SK-N-SH (cell line): ENCODE results near the gene NFKB1. TPM values are rescaled to one million over a fixed set of nuclear protein-coding genes. Genes with fewer than 3 reads are reported as not detected.

ENCODE experiments used
- CTCF ChIA-PET: fragments of 300-600, 350-600 bp; formaldehyde crosslinking; extraction: SDS; loops from one replicate; lab custom pipeline; 2021; lab: Yijun Ruan, JAX
- POLR2A ChIA-PET: fragments of 350-600 bp; sonication (Branson Sonifier 250); formaldehyde crosslinking; extraction: SDS; loops from one replicate; lab custom pipeline; 2020; ENCODE audit warnings: antibody characterized with exemption, inconsistent platforms; lab: Yijun Ruan, JAX
- DNase-seq: peaks from one replicate; pipeline ENCODE4 v3.0.0; 2012
- H2AFZ ChIP-seq: fragments of 200-600 bp; sonication (generic); 2 replicates; pipeline ENCODE4 v1.8.1; 2016; ENCODE audit warnings: antibody characterized with exemption, mild to moderate bottlenecking, low read depth
- H3F3A ChIP-seq: fragments of 200-600 bp; sonication (generic); replicated peaks from 2 replicates; pipeline ENCODE3; 2016; ENCODE audit warnings: antibody characterized with exemption, mild to moderate bottlenecking; ENCODE audit not compliant: insufficient read depth
- H3K27ac ChIP-seq, 2 experiments: fragments of 200-500 bp in 1 of 2; fragments of 200-600 bp in 1 of 2; sonication (Bioruptor generic) in 1 of 2; sonication (generic), shearing (Covaris generic) in 1 of 2; 2 replicates each; pipeline versions ENCODE4 v1.5.1 to v1.6.1; 2014 to 2016; ENCODE audit warnings: low read depth in 2 of 2, inconsistent platforms in 1 of 2, low read length in 1 of 2, mild to moderate bottlenecking in 1 of 2, mixed read lengths in 1 of 2
- H3K27me3 ChIP-seq: fragments of 200-600 bp; sonication (generic), shearing (Covaris generic); 2 replicates; pipeline ENCODE4 v1.6.1; 2016; ENCODE audit warnings: mixed run types; ENCODE audit not compliant: insufficient read depth
- H3K36me3 ChIP-seq, 2 experiments: fragments of 200-500 bp in 1 of 2; fragments of 200-600 bp in 1 of 2; sonication (Bioruptor generic) in 1 of 2; sonication (generic) in 1 of 2; replicated peaks in 1 of 2; 2 replicates each; pipeline versions ENCODE3 to v1.5.1; 2014 to 2016; ENCODE audit warnings: low read length in 1 of 2, mild to moderate bottlenecking in 1 of 2; ENCODE audit not compliant: insufficient read depth in 2 of 2, control insufficient read depth in 1 of 2
- H3K4me1 ChIP-seq, 2 experiments: fragments of 200-500 bp in 1 of 2; fragments of 200-600 bp in 1 of 2; sonication (Bioruptor generic) in 1 of 2; sonication (generic), shearing (Covaris generic) in 1 of 2; 2 replicates each; pipeline versions ENCODE4 v1.5.1 to v1.6.1; 2014 to 2016; ENCODE audit warnings: low read depth in 1 of 2, low read length in 1 of 2, mixed run types in 1 of 2; ENCODE audit not compliant: insufficient read depth in 2 of 2, control insufficient read depth in 1 of 2
- H3K4me2 ChIP-seq: fragments of 200-600 bp; sonication (generic), shearing (Covaris generic); 2 replicates; pipeline ENCODE4 v1.6.1; 2017; ENCODE audit warnings: mixed run types
- H3K4me3 ChIP-seq, 2 experiments: fragments of 200-500 bp in 1 of 2; fragments of 200-600 bp in 1 of 2; sonication (Bioruptor generic) in 1 of 2; sonication (generic), shearing (Covaris generic) in 1 of 2; 2 replicates each; pipeline versions ENCODE4 v1.5.1 to v1.8.1; 2014 to 2016; ENCODE audit warnings: low read depth in 2 of 2, inconsistent platforms in 1 of 2, low read length in 1 of 2, mild to moderate bottlenecking in 1 of 2, mixed read lengths in 1 of 2, moderate library complexity in 1 of 2
- H3K79me2 ChIP-seq: fragments of 200-600 bp; sonication (generic); 2 replicates; pipeline ENCODE4 v1.8.1; 2017; ENCODE audit warnings: mild to moderate bottlenecking; ENCODE audit not compliant: insufficient read depth
- H3K9ac ChIP-seq: fragments of 200-600 bp; sonication (generic); 2 replicates; pipeline ENCODE4 v1.6.1; 2017; ENCODE audit warnings: mixed run types
- H3K9me2 ChIP-seq: fragments of 200-600 bp; sonication (generic); 2 replicates; pipeline ENCODE4 v1.6.1; 2017; ENCODE audit warnings: mixed run types
- H3K9me3 ChIP-seq: fragments of 200-600 bp; sonication (generic); 2 replicates; pipeline ENCODE4 v1.6.1; 2017; ENCODE audit warnings: mixed run types, mild to moderate bottlenecking, moderate library complexity
- H4K20me1 ChIP-seq: fragments of 200-600 bp; sonication (generic); 2 replicates; pipeline ENCODE4 v1.6.1; 2017; ENCODE audit warnings: mild to moderate bottlenecking, mixed run types; ENCODE audit not compliant: insufficient read depth
- CHD2 ChIP-seq: fragments of 150-350 bp; IDR thresholded peaks from 2 replicates; pipeline ENCODE4 v1.6.1; 2018; ENCODE audit warnings: low read length; ENCODE audit not compliant: partially characterized antibody
- EP300 ChIP-seq, 2 experiments: IDR thresholded peaks; 2 replicates each; pipeline versions ENCODE4 v1.4.0 to v1.6.1; 2012; ENCODE audit warnings: borderline replicate concordance in 1 of 2, low read depth in 1 of 2, low read length in 1 of 2
- FOXJ3 ChIP-seq: sonication (generic); formaldehyde crosslinking; IDR thresholded peaks from 2 replicates; pipeline ENCODE4 v1.5.1; 2020; ENCODE audit warnings: mild to moderate bottlenecking, missing genetic modification reagents
- FOXM1 ChIP-seq: IDR thresholded peaks from 2 replicates; pipeline ENCODE4 v1.4.0; 2012; ENCODE audit warnings: low read depth, mild to moderate bottlenecking
- GABPA ChIP-seq: IDR thresholded peaks from 2 replicates; pipeline ENCODE4 v1.4.0; 2012; ENCODE audit warnings: low read depth, mild to moderate bottlenecking
- GATA2 ChIP-seq: sonication (generic); formaldehyde crosslinking; IDR thresholded peaks from 2 replicates; pipeline ENCODE4 v1.5.0; 2020; ENCODE audit warnings: mild to moderate bottlenecking, missing genetic modification reagents
- JUND ChIP-seq: IDR thresholded peaks from 2 replicates; pipeline ENCODE4 v1.4.0; 2012
- MEF2A ChIP-seq: IDR thresholded peaks from 2 replicates; pipeline ENCODE4 v1.4.0; 2012; ENCODE audit warnings: low read depth, borderline replicate concordance
- MXI1 ChIP-seq: IDR thresholded peaks from 2 replicates; pipeline ENCODE4 v1.6.1; 2012; ENCODE audit warnings: mild to moderate bottlenecking, low read depth, low read length, improper control_type of control experiment
- NFIC ChIP-seq: IDR thresholded peaks from 2 replicates; pipeline ENCODE4 v1.4.0; 2012; ENCODE audit warnings: borderline replicate concordance
- POLR2AphosphoS5 ChIP-seq: IDR thresholded peaks from 2 replicates; pipeline ENCODE4 v1.6.1; 2012; ENCODE audit warnings: low read depth, low read length
- RFX5 ChIP-seq: IDR thresholded peaks from 2 replicates; pipeline ENCODE4 v1.6.1; 2012; ENCODE audit warnings: mild to moderate bottlenecking, improper control_type of control experiment, low read length
- TAF1 ChIP-seq: IDR thresholded peaks from 2 replicates; pipeline ENCODE4 v1.6.1; 2012; ENCODE audit warnings: low read depth, mild to moderate bottlenecking, low read length, moderate library complexity, borderline replicate concordance
- TEAD4 ChIP-seq: IDR thresholded peaks from 2 replicates; pipeline ENCODE4 v1.4.0; 2012; ENCODE audit warnings: mild to moderate bottlenecking, borderline replicate concordance; ENCODE audit not compliant: insufficient read depth
- YY1 ChIP-seq: IDR thresholded peaks from 2 replicates; pipeline ENCODE4 v1.4.0; 2012; ENCODE audit warnings: low read depth, mild to moderate bottlenecking
- whole genome bisulfite sequencing: methylation state at CpG from one replicate; pipeline ENCODE4 v1.1.6; 2017; ENCODE audit warnings: low lambda C conversion rate; 5-methylcytosine and 5-hydroxymethylcytosine counted together
- polyA plus RNA-seq, 3 experiments: library from polyadenylated mRNA; depleted of rRNA; stranded (reverse); fragments of >200 nt; gene quantifications; 2 replicates each; pipeline ENCODE4 v1.2.3, GENCODE V29; 2012
- TF ChIP-seq, protein P1 (sequence below): IDR thresholded peaks from 2 replicates; pipeline ENCODE4 v1.6.1; 2012; ENCODE audit warnings: mild to moderate bottlenecking, low read depth, low read length, moderate library complexity
- TF ChIP-seq, protein P2 (sequence below): fragments of 150-350 bp; IDR thresholded peaks from 2 replicates; pipeline ENCODE4 v1.6.1; 2017; ENCODE audit warnings: antibody characterized with exemption, low read length, low read depth, borderline replicate concordance

NFKB1 gene
- polyA plus RNA-seq, 1 of the 3 experiments (the other 2 are of a cell fraction), result 14.1 TPM

DNA sequence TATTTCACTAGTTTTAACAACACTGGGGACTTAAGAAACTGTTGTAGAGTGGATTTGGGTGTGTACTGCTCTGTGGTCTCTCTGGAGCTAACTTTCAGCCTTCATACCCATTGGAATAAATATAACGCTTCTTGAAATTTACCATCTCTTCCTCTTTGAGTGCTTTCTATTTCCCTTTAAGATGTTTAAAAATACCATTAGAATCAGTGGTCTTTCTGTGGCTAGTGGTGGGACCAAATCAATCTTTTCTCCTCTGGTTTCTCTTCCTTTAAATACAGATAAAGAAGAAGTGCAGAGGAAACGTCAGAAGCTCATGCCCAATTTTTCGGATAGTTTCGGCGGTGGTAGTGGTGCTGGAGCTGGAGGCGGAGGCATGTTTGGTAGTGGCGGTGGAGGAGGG lies 92.0 kb downstream of the NFKB1 start:
- no peak overlapping the region for H3K27ac ChIP-seq
- 95% methylated on average over 7 of the region's 7 CpGs for WGBS
- no peaks in the 10 kb centered on the region for H3K9me3 ChIP-seq
- no peak overlapping the region for H3K4me3 ChIP-seq
- H3K79me2 ChIP-seq, result no peaks in the 10 kb centered on the region
- H3F3A ChIP-seq, result no peaks in the 10 kb centered on the region
- peaks cover 41 to 63% of the 10 kb centered on the region in 2 experiments for H3K36me3 ChIP-seq
- no peaks in the 10 kb centered on the region for H3K4me1 ChIP-seq
- no peak overlapping the region for H3K9ac ChIP-seq
- H3K27me3 ChIP-seq, result no peaks in the 10 kb centered on the region
- TF ChIP-seq TEAD4, result no peak
- no peak for TF ChIP-seq GATA2 (CRISPR knock-in tag)
- no peak for TF ChIP-seq RFX5
- H2AFZ ChIP-seq, result no peak overlapping the region
- H3K9me2 ChIP-seq, result no peaks in the 10 kb centered on the region
- CTCF ChIA-PET, result no interaction called here
- no peak overlapping the region for H3K4me2 ChIP-seq
- POLR2A ChIA-PET, result interaction anchor here (0.6 kb wide), 1 partner anchor 484 kb away, joined by 3 read pairs; the partner anchor contains the start of gene SLC9B2
- H4K20me1 ChIP-seq, result no peaks in the 10 kb centered on the region
- no peak for DNase-seq

DNA sequence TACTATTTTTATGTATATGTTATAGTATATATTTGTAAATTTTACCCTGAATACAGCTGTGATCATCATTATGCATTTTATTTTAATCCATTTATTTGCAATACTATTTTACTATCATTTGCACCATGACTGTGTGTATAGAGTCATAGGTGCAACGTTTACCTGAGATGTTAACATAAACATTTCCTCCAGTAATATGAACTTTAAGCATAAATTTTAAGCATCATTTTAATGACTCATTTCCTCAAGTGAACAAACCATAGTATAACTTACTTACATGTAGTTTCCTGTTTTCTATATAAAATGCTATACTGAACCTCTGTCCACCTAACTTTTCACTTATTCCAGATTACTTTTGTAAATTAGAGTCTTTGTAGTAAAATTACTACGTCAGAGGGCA lies 92.8 kb downstream of the NFKB1 start:
- H3F3A ChIP-seq, result no peaks in the 10 kb centered on the region
- POLR2A ChIA-PET, result interaction anchor here (0.6 kb wide), 1 partner anchor 483 kb away, joined by 3 read pairs; the partner anchor contains the start of gene SLC9B2
- H3K9me3 ChIP-seq, result no peaks in the 10 kb centered on the region
- H3K4me2 ChIP-seq, result no peak overlapping the region
- no peak overlapping the region for H3K4me3 ChIP-seq
- H3K27ac ChIP-seq, result no peak overlapping the region
- H3K4me1 ChIP-seq, result no peaks in the 10 kb centered on the region
- H3K27me3 ChIP-seq, result no peaks in the 10 kb centered on the region
- WGBS, result 65% methylated on average over 2 of the region's 2 CpGs
- H3K9ac ChIP-seq, result no peak overlapping the region
- no peak overlapping the region for H2AFZ ChIP-seq
- CTCF ChIA-PET, result no interaction called here
- no peaks in the 10 kb centered on the region for H3K9me2 ChIP-seq
- no peaks in the 10 kb centered on the region for H3K79me2 ChIP-seq
- TF ChIP-seq MEF2A (no peak), TEAD4 (no peak), FOXJ3 (CRISPR knock-in tag) (no peak)
- H4K20me1 ChIP-seq, result no peaks in the 10 kb centered on the region
- H3K36me3 ChIP-seq, result peaks cover 47 to 64% of the 10 kb centered on the region in 2 experiments
- no peak for DNase-seq

DNA sequence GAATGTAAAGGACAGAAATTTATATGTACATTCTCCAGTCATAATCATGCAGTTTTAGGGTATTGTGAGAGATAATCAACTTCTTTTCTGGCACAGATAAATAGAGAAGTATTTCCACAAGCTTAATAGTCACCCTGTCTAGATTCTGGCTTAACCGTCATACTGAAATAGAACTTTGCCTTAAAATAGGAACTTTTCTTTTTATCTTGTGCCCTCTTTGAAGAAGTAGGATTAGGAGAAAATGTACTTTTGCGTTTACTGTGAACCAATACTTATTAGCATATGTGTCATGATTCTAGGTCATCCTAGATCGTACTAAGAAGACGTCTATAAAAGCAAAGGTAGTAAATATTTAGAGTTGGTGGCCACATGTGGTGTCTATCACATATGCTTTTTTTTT lies 95.4 kb downstream of the NFKB1 start:
- Histone ChIP-seq H3K9me2 (no peaks in the 10 kb centered on the region), H2AFZ (no peak overlapping the region), H3K27ac (no peak overlapping the region), H3F3A (no peaks in the 10 kb centered on the region), H3K9me3 (no peaks in the 10 kb centered on the region), H3K4me3 (no peak overlapping the region), H3K4me2 (no peak overlapping the region), H3K79me2 (no peaks in the 10 kb centered on the region), H3K4me1 (no peaks in the 10 kb centered on the region), H3K27me3 (no peaks in the 10 kb centered on the region), H3K9ac (no peak overlapping the region), H4K20me1 (no peaks in the 10 kb centered on the region), H3K36me3 (peaks cover 52 to 62% of the 10 kb centered on the region in 2 experiments)
- DNase-seq, result no peak
- CTCF ChIA-PET, result no interaction called here
- POLR2A ChIA-PET, result no interaction called here
- TF ChIP-seq CHD2 (no peak), MEF2A (no peak), FOXM1 (no peak), POLR2AphosphoS5 (no peak), TAF1 (no peak), GABPA (no peak), EP300 (IDR thresholded peaks at IDR 0.05; ENCODE audit: borderline replicate concordance in 1 of 2, low read depth in 1 of 2, low read length in 1 of 2) (no peak), NFIC (no peak), FOXJ3 (CRISPR knock-in tag) (no peak), MXI1 (no peak), JUND (no peak), YY1 (no peak)
- TF ChIP-seq, protein P1, sequence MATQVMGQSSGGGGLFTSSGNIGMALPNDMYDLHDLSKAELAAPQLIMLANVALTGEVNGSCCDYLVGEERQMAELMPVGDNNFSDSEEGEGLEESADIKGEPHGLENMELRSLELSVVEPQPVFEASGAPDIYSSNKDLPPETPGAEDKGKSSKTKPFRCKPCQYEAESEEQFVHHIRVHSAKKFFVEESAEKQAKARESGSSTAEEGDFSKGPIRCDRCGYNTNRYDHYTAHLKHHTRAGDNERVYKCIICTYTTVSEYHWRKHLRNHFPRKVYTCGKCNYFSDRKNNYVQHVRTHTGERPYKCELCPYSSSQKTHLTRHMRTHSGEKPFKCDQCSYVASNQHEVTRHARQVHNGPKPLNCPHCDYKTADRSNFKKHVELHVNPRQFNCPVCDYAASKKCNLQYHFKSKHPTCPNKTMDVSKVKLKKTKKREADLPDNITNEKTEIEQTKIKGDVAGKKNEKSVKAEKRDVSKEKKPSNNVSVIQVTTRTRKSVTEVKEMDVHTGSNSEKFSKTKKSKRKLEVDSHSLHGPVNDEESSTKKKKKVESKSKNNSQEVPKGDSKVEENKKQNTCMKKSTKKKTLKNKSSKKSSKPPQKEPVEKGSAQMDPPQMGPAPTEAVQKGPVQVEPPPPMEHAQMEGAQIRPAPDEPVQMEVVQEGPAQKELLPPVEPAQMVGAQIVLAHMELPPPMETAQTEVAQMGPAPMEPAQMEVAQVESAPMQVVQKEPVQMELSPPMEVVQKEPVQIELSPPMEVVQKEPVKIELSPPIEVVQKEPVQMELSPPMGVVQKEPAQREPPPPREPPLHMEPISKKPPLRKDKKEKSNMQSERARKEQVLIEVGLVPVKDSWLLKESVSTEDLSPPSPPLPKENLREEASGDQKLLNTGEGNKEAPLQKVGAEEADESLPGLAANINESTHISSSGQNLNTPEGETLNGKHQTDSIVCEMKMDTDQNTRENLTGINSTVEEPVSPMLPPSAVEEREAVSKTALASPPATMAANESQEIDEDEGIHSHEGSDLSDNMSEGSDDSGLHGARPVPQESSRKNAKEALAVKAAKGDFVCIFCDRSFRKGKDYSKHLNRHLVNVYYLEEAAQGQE, result no peak
- TF ChIP-seq, protein P2, sequence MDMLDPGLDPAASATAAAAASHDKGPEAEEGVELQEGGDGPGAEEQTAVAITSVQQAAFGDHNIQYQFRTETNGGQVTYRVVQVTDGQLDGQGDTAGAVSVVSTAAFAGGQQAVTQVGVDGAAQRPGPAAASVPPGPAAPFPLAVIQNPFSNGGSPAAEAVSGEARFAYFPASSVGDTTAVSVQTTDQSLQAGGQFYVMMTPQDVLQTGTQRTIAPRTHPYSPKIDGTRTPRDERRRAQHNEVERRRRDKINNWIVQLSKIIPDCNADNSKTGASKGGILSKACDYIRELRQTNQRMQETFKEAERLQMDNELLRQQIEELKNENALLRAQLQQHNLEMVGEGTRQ, result no peak
- 97% methylated on average over 4 of the region's 4 CpGs for WGBS
